ENCODE measurements around the gene FHIT.

FHIT gene

DNA sequence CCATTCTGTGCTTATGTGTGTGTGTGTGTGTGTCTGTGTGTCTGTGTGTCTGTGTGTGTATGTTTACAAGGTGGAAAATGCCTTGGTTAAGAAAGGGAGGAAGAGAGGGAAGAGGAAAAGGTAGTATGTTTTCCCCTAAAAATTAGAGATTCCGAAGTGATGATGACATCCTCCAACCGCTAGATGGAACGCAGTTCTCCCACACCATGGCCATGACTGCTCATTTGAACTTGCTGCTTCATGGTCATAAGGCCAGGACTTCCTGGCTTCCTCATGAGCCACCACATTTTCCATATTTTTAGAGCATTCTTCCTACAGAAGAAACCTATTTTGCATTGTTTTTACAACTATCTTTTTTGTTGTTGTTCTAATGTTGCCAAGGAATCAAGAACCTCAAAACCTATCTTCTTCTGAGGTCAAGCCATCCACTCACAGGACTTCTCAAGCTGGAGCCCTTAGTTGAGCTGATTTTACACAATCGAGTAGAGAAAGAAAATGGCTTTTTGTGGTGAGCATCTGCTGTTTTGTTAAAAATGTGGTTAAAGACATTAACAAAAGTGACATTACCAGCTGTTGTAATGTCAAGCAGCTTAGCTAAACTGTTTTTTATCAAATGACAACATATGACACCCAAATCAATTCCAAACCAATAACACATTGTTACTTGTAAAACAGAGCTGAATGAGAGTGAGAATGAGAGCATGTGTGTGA is 1091.0 kb downstream of the FHIT start:
- TF ChIP-seq, protein P1, sequence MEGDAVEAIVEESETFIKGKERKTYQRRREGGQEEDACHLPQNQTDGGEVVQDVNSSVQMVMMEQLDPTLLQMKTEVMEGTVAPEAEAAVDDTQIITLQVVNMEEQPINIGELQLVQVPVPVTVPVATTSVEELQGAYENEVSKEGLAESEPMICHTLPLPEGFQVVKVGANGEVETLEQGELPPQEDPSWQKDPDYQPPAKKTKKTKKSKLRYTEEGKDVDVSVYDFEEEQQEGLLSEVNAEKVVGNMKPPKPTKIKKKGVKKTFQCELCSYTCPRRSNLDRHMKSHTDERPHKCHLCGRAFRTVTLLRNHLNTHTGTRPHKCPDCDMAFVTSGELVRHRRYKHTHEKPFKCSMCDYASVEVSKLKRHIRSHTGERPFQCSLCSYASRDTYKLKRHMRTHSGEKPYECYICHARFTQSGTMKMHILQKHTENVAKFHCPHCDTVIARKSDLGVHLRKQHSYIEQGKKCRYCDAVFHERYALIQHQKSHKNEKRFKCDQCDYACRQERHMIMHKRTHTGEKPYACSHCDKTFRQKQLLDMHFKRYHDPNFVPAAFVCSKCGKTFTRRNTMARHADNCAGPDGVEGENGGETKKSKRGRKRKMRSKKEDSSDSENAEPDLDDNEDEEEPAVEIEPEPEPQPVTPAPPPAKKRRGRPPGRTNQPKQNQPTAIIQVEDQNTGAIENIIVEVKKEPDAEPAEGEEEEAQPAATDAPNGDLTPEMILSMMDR (IDR thresholded peaks at IDR 0.05; ENCODE audit: borderline replicate concordance, control extremely low read depth, extremely low read depth, insufficient read depth, missing control alignments), result no peak
- in situ Hi-C loops (cut with MboI; ENCODE audit: low sequenced_read_pairs, unreplicated experiment), result no loop called here
- no peak for DNase-seq (ENCODE audit: low spot score)

DNA sequence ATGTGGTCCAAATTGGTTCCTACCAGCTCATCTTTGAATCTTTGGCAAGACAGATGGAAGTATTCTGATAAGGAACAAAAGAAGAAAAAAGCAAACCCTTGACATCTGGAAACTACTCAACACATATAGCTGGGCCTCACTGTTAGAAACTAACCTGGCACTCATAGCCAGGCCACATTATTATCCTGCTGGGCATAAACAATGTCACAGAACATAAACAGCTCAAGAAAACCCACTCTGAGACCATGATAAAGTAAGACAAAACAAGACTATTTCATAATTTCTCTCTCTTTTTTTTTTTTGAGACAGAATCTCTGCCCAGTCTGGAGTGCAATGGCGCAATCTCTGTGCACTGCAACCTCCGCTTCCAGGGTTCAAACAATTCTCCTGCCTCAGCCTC is 1093.2 kb downstream of the FHIT start:
- DNase-seq (ENCODE audit: low spot score), result no peak
- in situ Hi-C loops (cut with MboI; ENCODE audit: low sequenced_read_pairs, unreplicated experiment), result no loop called here
- TF ChIP-seq, protein P1 (IDR thresholded peaks at IDR 0.05; ENCODE audit: borderline replicate concordance, control extremely low read depth, extremely low read depth, insufficient read depth, missing control alignments), result no peak

DNA sequence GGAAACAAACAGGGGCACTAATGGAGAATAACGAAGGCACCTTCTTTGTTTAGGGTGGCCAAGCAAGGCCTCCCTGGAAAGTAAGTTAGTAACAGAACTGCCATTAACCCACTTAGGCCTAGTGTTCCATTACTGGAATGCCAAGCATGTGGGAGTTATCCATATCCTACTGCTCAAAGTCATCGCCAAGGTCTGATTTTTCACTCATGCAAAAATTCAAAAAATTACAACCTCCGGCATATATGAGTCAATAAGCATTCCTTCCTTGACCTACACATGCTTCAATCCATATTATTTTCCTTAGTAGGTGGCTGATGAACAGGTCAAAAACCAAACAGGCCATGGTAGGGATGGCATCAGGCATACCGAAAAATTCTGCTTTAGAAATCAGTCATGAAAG is 1097.2 kb downstream of the FHIT start:
- DNase-seq (ENCODE audit: low spot score), result no peak
- in situ Hi-C loops (cut with MboI; ENCODE audit: low sequenced_read_pairs, unreplicated experiment), result no loop called here
- TF ChIP-seq, protein P1 (IDR thresholded peaks at IDR 0.05; ENCODE audit: borderline replicate concordance, control extremely low read depth, extremely low read depth, insufficient read depth, missing control alignments), result no peak

DNA sequence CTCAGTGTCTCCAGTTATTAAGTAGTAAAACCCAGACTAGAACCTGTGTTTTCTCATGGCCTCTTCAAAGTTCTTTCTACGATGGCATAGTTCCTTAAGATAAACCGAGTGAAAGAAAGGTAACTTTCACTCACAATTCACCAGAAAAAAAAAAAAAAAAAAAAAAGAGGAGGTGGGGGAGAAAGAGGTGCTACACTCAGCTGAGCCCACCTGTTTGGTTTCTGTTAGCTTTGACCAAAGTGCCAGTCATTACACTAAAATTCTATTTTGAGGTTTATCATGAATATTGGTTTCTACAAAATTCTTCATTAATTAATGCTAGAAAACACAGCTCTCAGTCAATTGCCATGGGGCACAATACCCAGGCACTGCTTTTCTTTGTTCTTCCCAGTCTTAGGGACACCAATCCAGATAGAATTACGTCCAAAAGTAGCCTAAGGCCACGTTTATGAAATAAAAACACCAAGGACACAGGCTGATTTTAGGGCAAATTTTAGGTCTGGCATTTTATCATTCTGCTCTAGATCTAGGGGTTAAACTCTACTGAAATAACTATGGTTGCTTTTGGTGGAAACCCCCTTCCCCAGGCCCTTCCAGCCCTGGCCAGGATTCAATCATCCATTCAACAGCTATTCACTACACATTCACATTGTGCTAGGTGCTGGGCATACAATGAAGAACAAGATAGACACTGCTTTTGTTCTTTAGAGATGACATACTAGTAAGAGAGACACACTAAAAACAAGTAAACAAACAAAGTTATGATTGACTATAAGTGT is 1097.8 kb downstream of the FHIT start:
- in situ Hi-C loops (cut with MboI; ENCODE audit: low sequenced_read_pairs, unreplicated experiment), result no loop called here
- TF ChIP-seq, protein P1 (IDR thresholded peaks at IDR 0.05; ENCODE audit: borderline replicate concordance, control extremely low read depth, extremely low read depth, insufficient read depth, missing control alignments), result no peak
- DNase-seq (ENCODE audit: low spot score), result no peak

DNA sequence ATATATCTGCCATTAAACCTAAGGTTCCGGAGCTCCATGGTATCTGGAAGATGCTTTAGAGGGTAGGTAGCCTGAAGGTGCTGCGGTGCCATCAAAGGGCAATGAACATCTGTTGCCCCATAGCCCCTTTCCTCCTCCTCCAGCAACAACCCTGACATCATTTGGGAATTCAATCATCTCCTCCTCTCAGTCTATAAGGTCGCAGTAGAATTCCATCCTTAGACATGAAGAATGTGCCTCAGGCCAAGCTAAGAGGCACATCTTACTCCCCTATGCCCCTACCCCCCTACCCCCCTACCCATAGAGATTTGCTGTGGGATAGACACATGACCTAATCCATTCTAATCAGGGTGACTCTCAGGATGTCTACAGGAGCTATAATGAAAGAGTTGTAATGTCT is 1101.8 kb downstream of the FHIT start:
- TF ChIP-seq, protein P1 (IDR thresholded peaks at IDR 0.05; ENCODE audit: borderline replicate concordance, control extremely low read depth, extremely low read depth, insufficient read depth, missing control alignments), result no peak
- in situ Hi-C loops (cut with MboI; ENCODE audit: low sequenced_read_pairs, unreplicated experiment), result no loop called here

DNA sequence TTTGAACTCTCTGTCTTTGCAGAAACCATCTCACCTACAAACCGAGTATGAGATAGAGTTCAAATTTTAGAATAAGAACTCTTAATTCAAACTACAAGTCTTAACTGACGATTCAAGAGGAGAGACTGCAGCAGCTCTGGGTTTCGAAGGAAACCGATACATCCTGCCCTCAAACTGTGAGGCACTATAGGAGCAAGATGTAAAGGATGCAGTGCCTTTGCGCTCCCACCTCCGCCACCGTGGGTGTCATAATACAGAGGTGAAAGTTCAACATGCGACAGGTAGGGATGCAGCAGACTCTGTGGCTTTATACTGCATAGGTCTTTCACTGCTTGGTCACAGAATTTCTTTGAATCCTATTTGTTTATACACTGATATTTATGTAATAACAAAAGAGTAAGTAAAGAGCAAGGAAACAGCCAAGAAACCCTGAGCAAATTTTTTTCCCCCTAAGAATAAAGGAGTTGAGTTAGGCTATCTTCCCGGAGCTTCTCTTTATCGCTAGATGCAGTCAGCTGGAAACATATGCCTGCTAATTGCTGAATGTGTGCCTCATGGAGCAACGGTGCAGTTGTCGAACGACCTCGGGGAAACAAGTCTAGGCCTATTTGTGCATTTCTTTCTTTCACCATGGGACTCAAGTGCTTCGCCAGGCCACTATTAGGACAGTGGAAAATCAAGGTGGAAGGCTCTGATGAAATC is 1103.9 kb downstream of the FHIT start:
- TF ChIP-seq, protein P1 (IDR thresholded peaks at IDR 0.05; ENCODE audit: borderline replicate concordance, control extremely low read depth, extremely low read depth, insufficient read depth, missing control alignments), result no peak
- in situ Hi-C loops (cut with MboI; ENCODE audit: low sequenced_read_pairs, unreplicated experiment), result no loop called here
- DNase-seq (ENCODE audit: low spot score), result no peak

More for the DNA sequence above, 1101.8 kb downstream of the FHIT start:
- DNase-seq (ENCODE audit: low spot score), result no peak
